Amygdala (tissue), 56 donors: ENCODE measurements around the gene MST1R.

ENCODE experiments used
- DNase-seq, 56 donors: peaks; one replicate each; lab custom pipeline; 2025; lab: John Stamatoyannopoulos, UW

The MST1R gene

GRCh38 chr3:49880581-49881315, 22.9 kb downstream of the MST1R start:
- peak in 2 of 56 donors; percentile 37 to 47 for DNase-seq

GRCh38 chr3:49879721-49880120, 24.0 kb downstream of the MST1R start:
- DNase-seq, result no peak

- DNase-seq, result no peak
Measured at GRCh38 chr3:49878686-49879085, 25.0 kb downstream of the MST1R start.

- DNase-seq, result no peak
Measured at GRCh38 chr3:49877716-49878115, 26.0 kb downstream of the MST1R start.

GRCh38 chr3:49876567-49876966, 27.1 kb downstream of the MST1R start:
- DNase-seq, result no peak

GRCh38 chr3:49873623-49874022, 30.1 kb downstream of the MST1R start:
- no peak for DNase-seq

GRCh38 chr3:49872801-49873281, 30.8 kb downstream of the MST1R start:
- peak in 2 of 56 donors; percentile 17 to 49 for DNase-seq

GRCh38 chr3:49871531-49872153, 32.0 kb downstream of the MST1R start:
- DNase-seq, result peak in 12 of 56 donors; percentile 6 to 30 (median 22)

GRCh38 chr3:49869525-49870126, 34.0 kb downstream of the MST1R start, which contains the start of gene CAMKV:
Gene CAMKV, minus strand, starts transcription at chr3:49869906. Its CDS starts 7,518 bp downstream, at chr3:49862388.
- DNase-seq, result peak in 12 of 56 donors; percentile 11 to 48 (median 26)

- DNase-seq, result peak in 21 of 56 donors; percentile 10 to 72 (median 35)
Measured at GRCh38 chr3:49868862-49869466, 34.7 kb downstream of the MST1R start.

GRCh38 chr3:49867871-49868321, 35.8 kb downstream of the MST1R start:
- DNase-seq, result no peak

- no peak for DNase-seq
Measured at GRCh38 chr3:49867400-49867799, 36.3 kb downstream of the MST1R start.

GRCh38 chr3:49865198-49865784, 38.4 kb downstream of the MST1R start:
- DNase-seq, result no peak

GRCh38 chr3:49864505-49864904, 39.2 kb downstream of the MST1R start:
- DNase-seq, result no peak

GRCh38 chr3:49859576-49860305, 43.9 kb downstream of the MST1R start:
- DNase-seq, result no peak

- DNase-seq, result peak; percentile 45 to 95 (median 87)
Measured at GRCh38 chr3:49856181-49857005, 47.3 kb downstream of the MST1R start, which contains the start of gene TRAIP. Gene TRAIP, minus strand, starts transcription at chr3:49856564. Its CDS starts 111 bp downstream, at chr3:49856453.

GRCh38 chr3:49855662-49856061, 48.0 kb downstream of the MST1R start:
- DNase-seq, result no peak

GRCh38 chr3:49845694-49846093, 58.0 kb downstream of the MST1R start:
- no peak for DNase-seq
